A375 (cell line): ENCODE data around the gene SLMAP. TPM values are rescaled to one million over a fixed set of nuclear protein-coding genes. Genes with fewer than 3 reads are reported as not detected.

Experiments
- total RNA-seq: library from RNA; depleted of rRNA; stranded (reverse); fragments of >200 nt; shearing (Covaris generic); gene quantifications from 2 replicates; pipeline ENCODE4 v1.2.3, GENCODE V29; 2014; rRNA removed

Gene SLMAP, protein sequence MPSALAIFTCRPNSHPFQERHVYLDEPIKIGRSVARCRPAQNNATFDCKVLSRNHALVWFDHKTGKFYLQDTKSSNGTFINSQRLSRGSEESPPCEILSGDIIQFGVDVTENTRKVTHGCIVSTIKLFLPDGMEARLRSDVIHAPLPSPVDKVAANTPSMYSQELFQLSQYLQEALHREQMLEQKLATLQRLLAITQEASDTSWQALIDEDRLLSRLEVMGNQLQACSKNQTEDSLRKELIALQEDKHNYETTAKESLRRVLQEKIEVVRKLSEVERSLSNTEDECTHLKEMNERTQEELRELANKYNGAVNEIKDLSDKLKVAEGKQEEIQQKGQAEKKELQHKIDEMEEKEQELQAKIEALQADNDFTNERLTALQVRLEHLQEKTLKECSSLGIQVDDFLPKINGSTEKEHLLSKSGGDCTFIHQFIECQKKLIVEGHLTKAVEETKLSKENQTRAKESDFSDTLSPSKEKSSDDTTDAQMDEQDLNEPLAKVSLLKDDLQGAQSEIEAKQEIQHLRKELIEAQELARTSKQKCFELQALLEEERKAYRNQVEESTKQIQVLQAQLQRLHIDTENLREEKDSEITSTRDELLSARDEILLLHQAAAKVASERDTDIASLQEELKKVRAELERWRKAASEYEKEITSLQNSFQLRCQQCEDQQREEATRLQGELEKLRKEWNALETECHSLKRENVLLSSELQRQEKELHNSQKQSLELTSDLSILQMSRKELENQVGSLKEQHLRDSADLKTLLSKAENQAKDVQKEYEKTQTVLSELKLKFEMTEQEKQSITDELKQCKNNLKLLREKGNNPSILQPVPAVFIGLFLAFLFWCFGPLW
- total RNA-seq = 44.6 and 51.2 TPM in 2 replicates

GRCh38 chr3:57755741-57756527 is at the start of gene SLMAP:
SLMAP (plus strand) TSS chr3:57756309; CDS start chr3:57757652, 1,343 bp downstream.

Other genes starting within 250 kb of the SLMAP start
- under 0.01 TPM in 1 of 2 replicates, not detected in the other for gene DNAH12, start 212.0 kb upstream of the SLMAP start, total RNA-seq
- 23.8 and 26.5 TPM in 2 replicates for gene PDE12, start 200.0 kb upstream of the SLMAP start, total RNA-seq
- 86.3 and 99.3 TPM in 2 replicates for gene ARF4, start 159.0 kb upstream of the SLMAP start, total RNA-seq
- gene DENND6A, start 63.2 kb upstream of the SLMAP start, total RNA-seq = 21.3 and 22.6 TPM in 2 replicates